HCT116 (cell line): Measurements from ENCODE around the gene SRRM2. TPM values are rescaled to one million over a fixed set of nuclear protein-coding genes. Genes with fewer than 3 reads are reported as not detected.

Experiments
- ATAC-seq: fragments of 200-7000 bp; cut with Tn5 transposase; 2 replicates; pipeline ENCODE4 v1.9.1; 2020; ENCODE audit warnings: mild to moderate bottlenecking, moderate library complexity
- BruUV-seq: library from RNA; stranded (reverse); fragments of 400-500 nt; replicated peaks from 2 replicates; lab custom pipeline; 2021; lab: Mats Ljungman, UMichigan
- CTCF ChIA-PET: fragments of 300-600 bp; sonication (Branson Sonifier 250); formaldehyde crosslinking; loops from one replicate; lab custom pipeline; 2021; ENCODE audit warnings: antibody characterized with exemption; lab: Charles Lee
- POLR2A ChIA-PET: fragments of 300-600, 350-600 bp; sonication (Branson Sonifier 250); formaldehyde crosslinking; loops from one replicate; lab custom pipeline; 2021; ENCODE audit warnings: antibody characterized with exemption; lab: Charles Lee
- RAD21 ChIA-PET, 2 experiments: fragments of 300-600 bp; sonication (Branson Sonifier 250); formaldehyde crosslinking; loops; one replicate each; lab custom pipeline; 2023; ENCODE audit warnings: low total read pairs in 2 of 2; ENCODE audit not compliant: uncharacterized antibody in 2 of 2, unreplicated experiment in 2 of 2, low non-redundant PET in 1 of 2; lab: Charles Lee
- DNase-seq: peaks from one replicate; pipeline ENCODE4 v3.0.0-alpha.2; 2010; ENCODE audit warnings: low read depth, low spot score
- H2AFZ ChIP-seq: fragments of 200-600 bp; shearing (Covaris generic), sonication (generic); 2 replicates; pipeline ENCODE4 v1.6.1; 2017; ENCODE audit warnings: low read depth, mixed run types, mixed read lengths, antibody characterized with exemption, low read length; ENCODE audit not compliant: poor library complexity, severe bottlenecking
- H3K27ac ChIP-seq: 2 replicates; pipeline ENCODE4 v1.5.1; 2012; ENCODE audit warnings: low read depth, low read length
- H3K27me3 ChIP-seq: fragments of 200-600 bp; sonication (generic); 2 replicates; pipeline ENCODE4 v1.6.1; 2016; ENCODE audit warnings: mixed run types, low read length, mixed read lengths; ENCODE audit not compliant: insufficient read depth
- H3K36me3 ChIP-seq, 2 experiments: fragments of 200-500 bp in 1 of 2; fragments of 200-600 bp in 1 of 2; sonication (Bioruptor generic) in 1 of 2; sonication (generic) in 1 of 2; 2 replicates each; pipeline versions ENCODE4 v1.5.1 to v1.6.1; 2014 to 2016; ENCODE audit warnings: low read length in 2 of 2, inconsistent platforms in 1 of 2, mixed read lengths in 1 of 2, mixed run types in 1 of 2; ENCODE audit not compliant: insufficient read depth in 2 of 2, control insufficient read depth in 1 of 2
- H3K4me1 ChIP-seq, 2 experiments: fragments of 200-600 bp in 1 of 2; sonication (generic) in 1 of 2; 2 replicates each; pipeline versions ENCODE4 v1.5.1 to v1.6.1; 2012 to 2017; ENCODE audit warnings: low read length in 2 of 2, inconsistent platforms in 1 of 2, mild to moderate bottlenecking in 1 of 2, mixed read lengths in 1 of 2, mixed run types in 1 of 2, moderate library complexity in 1 of 2; ENCODE audit not compliant: insufficient read depth in 2 of 2, control insufficient read depth in 1 of 2
- H3K4me2 ChIP-seq: fragments of 200-600 bp; sonication (generic); 2 replicates; pipeline ENCODE4 v1.6.1; 2017; ENCODE audit warnings: mixed run types, low read length, mixed read lengths
- H3K4me3 ChIP-seq, 2 experiments: fragments of 200-600 bp in 1 of 2; sonication (generic) in 1 of 2; replicated peaks in 1 of 2; 2 replicates each; pipeline ENCODE4 v1.5.1; 2011 to 2016; ENCODE audit warnings: low read length in 2 of 2, control low read depth in 1 of 2, low read depth in 1 of 2, mild to moderate bottlenecking in 1 of 2, mixed read lengths in 1 of 2, mixed run types in 1 of 2
- H3K79me2 ChIP-seq: fragments of 200-600 bp; sonication (generic); 2 replicates; pipeline ENCODE4 v1.6.1; 2017; ENCODE audit warnings: mild to moderate bottlenecking, mixed run types, low read length, moderate library complexity, mixed read lengths; ENCODE audit not compliant: insufficient read depth
- H3K9ac ChIP-seq: fragments of 200-600 bp; sonication (generic); 2 replicates; pipeline ENCODE4 v1.6.1; 2016; ENCODE audit warnings: low read length, mixed read lengths
- H3K9me2 ChIP-seq: fragments of 200-600 bp; sonication (generic), shearing (Covaris generic); 2 replicates; pipeline ENCODE4 v1.6.1; 2017; ENCODE audit warnings: mixed run types, mild to moderate bottlenecking, moderate library complexity; ENCODE audit not compliant: insufficient read depth
- H3K9me3 ChIP-seq, 2 experiments: fragments of 200-500 bp in 1 of 2; fragments of 200-600 bp in 1 of 2; sonication (Bioruptor generic) in 1 of 2; sonication (generic) in 1 of 2; 2 replicates each; pipeline ENCODE4 v1.6.1; 2014 to 2017; ENCODE audit warnings: low read length in 2 of 2, mixed read lengths in 2 of 2, inconsistent platforms in 1 of 2, low read depth in 1 of 2, mild to moderate bottlenecking in 1 of 2, mixed run types in 1 of 2, moderate library complexity in 1 of 2; ENCODE audit not compliant: control insufficient read depth in 1 of 2, insufficient read depth in 1 of 2
- H4K20me1 ChIP-seq: fragments of 200-600 bp; sonication (generic), shearing (Covaris generic); 2 replicates; pipeline ENCODE4 v1.6.1; 2017; ENCODE audit warnings: mixed run types, mild to moderate bottlenecking, moderate library complexity; ENCODE audit not compliant: insufficient read depth
- CBX3 ChIP-seq: IDR thresholded peaks from 2 replicates; pipeline ENCODE4 v1.6.1; 2012; ENCODE audit warnings: low read depth
- CEBPB ChIP-seq: IDR thresholded peaks from 2 replicates; pipeline ENCODE4 v1.6.1; 2012; ENCODE audit warnings: low read depth
- CTCF ChIP-seq, 3 experiments: fragments of 200-600 bp in 1 of 3; sonication (generic) in 1 of 3; IDR thresholded peaks in 2 of 3; conservative IDR thresholded peaks in 1 of 3; 2 replicates each; pipeline ENCODE4 v1.5.1; 2012 to 2017; ENCODE audit warnings: low read depth in 2 of 3, low read length in 2 of 3, antibody characterized with exemption in 1 of 3, borderline replicate concordance in 1 of 3, control low read depth in 1 of 3, mild to moderate bottlenecking in 1 of 3, mixed read lengths in 1 of 3, mixed run types in 1 of 3, moderate library complexity in 1 of 3; ENCODE audit not compliant: insufficient read depth in 1 of 3
- JUND ChIP-seq: IDR thresholded peaks from 2 replicates; pipeline ENCODE4 v1.6.1; 2012
- REST ChIP-seq: IDR thresholded peaks from 2 replicates; pipeline ENCODE4 v1.6.1; 2012; ENCODE audit warnings: low read depth
- SIN3A ChIP-seq: IDR thresholded peaks from 2 replicates; pipeline ENCODE4 v1.6.1; 2012; ENCODE audit warnings: low read depth
- SP1 ChIP-seq: IDR thresholded peaks from 2 replicates; pipeline ENCODE4 v1.6.1; 2012; ENCODE audit warnings: low read depth
- SRF ChIP-seq: IDR thresholded peaks from 2 replicates; pipeline ENCODE4 v1.6.1; 2012; ENCODE audit warnings: low read depth
- TCF7L2 ChIP-seq: IDR thresholded peaks from 2 replicates; pipeline ENCODE4 v1.7.0; 2011; ENCODE audit warnings: borderline replicate concordance, inconsistent platforms; ENCODE audit not compliant: insufficient read depth, insufficient read length; ENCODE audit errors: extremely low read depth
- YY1 ChIP-seq: IDR thresholded peaks from 2 replicates; pipeline ENCODE4 v1.6.1; 2011; ENCODE audit warnings: low read length, low read depth, moderate library complexity, mild to moderate bottlenecking; ENCODE audit not compliant: insufficient replicate concordance; ENCODE audit errors: extremely low read depth
- ZBTB33 ChIP-seq: IDR thresholded peaks from 2 replicates; pipeline ENCODE4 v1.6.1; 2011; ENCODE audit warnings: mild to moderate bottlenecking, low read length, moderate library complexity; ENCODE audit not compliant: insufficient replicate concordance; ENCODE audit errors: extremely low read depth
- intact Hi-C: fragments of 100-400 bp; cut with micrococcal nuclease; formaldehyde crosslinking; loops from 2 replicates; pipeline ENCODE4 v1.10.0; 2022
- total RNA-seq: library from RNA; stranded (reverse); gene quantifications from one replicate; pipeline ENCODE4 v1.2.1, GENCODE V29; 2021; ENCODE audit not compliant: unreplicated experiment

SRRM2 gene
- total RNA-seq, 1 experiment from 2014 or later = 541 TPM

GRCh38 chr16:2819939-2820835 lies 67.7 kb downstream of the SRRM2 start:
- no TSS peak for BruUV-seq
- Histone ChIP-seq H3K9me3 (no peaks in the 10 kb centered on the region), H3K9ac (no peak overlapping the region), H3K4me1 (no peaks in the 10 kb centered on the region)
- RAD21 ChIA-PET = no interaction called here
- TF ChIP-seq CBX3 (no peak), SRF (no peak), ZBTB33 (no peak), YY1 (no peak), SIN3A (no peak), JUND (no peak), REST (no peak), TCF7L2 (no peak), CTCF (IDR thresholded peaks at IDR 0.05 in 2 of 3, conservative IDR thresholded peaks at IDR 0.05 in 1 of 3; ENCODE audit: borderline replicate concordance in 1 of 3, insufficient read depth in 1 of 3, low read depth in 2 of 3, low read length in 2 of 3) (no peak), SP1 (no peak), CEBPB (no peak)
- TF ChIP-seq, all 23 proteins: peak for 0
- H3K4me2 ChIP-seq = no peak overlapping the region
- no peaks in the 10 kb centered on the region for H4K20me1 ChIP-seq
- no peaks in the 10 kb centered on the region for H3K79me2 ChIP-seq
- POLR2A ChIA-PET = no interaction called here
- intact Hi-C loops = no loop called here
- no peaks in the 10 kb centered on the region for H3K9me2 ChIP-seq
- DNase-seq (no peak), ATAC-seq (no peak)
- no peak overlapping the region for H3K4me3 ChIP-seq
- H2AFZ ChIP-seq = no peak overlapping the region
- no peaks in the 10 kb centered on the region for H3K27me3 ChIP-seq
- H3K36me3 ChIP-seq = no peaks in the 10 kb centered on the region
- CTCF ChIA-PET = no interaction called here
- no peak overlapping the region for H3K27ac ChIP-seq
